SK-N-SH treated with all-trans-retinoic acid at 6 μM for 48 hours (cell line): ENCODE data around the gene SMIM29.

Experiments used
- ATAC-seq: fragments of 200-7000 bp; cut with Tn5 transposase; 3 replicates; pipeline ENCODE4 v1.9.1; 2020; ENCODE audit warnings: mild to moderate bottlenecking, moderate library complexity
- ARNTL ChIP-seq: fragments of 450-650 bp; formaldehyde crosslinking; IDR thresholded peaks from 2 replicates; pipeline ENCODE4 v1.5.0; 2020; ENCODE audit warnings: low read depth, mild to moderate bottlenecking, moderate library complexity, borderline replicate concordance
- BACH2 ChIP-seq: fragments of 250-450 bp; sonication (Bioruptor Pico); IDR thresholded peaks from 2 replicates; pipeline ENCODE4 v1.9.0; 2021; ENCODE audit warnings: mild to moderate bottlenecking, borderline replicate concordance
- CSDC2 ChIP-seq: fragments of 250-450 bp; sonication (Bioruptor Pico); IDR thresholded peaks from 2 replicates; pipeline ENCODE4 v1.5.0; 2020; ENCODE audit warnings: mild to moderate bottlenecking, moderate library complexity
- ESRRG ChIP-seq: fragments of 250-450 bp; sonication (Bioruptor Pico); IDR thresholded peaks from 2 replicates; pipeline ENCODE4 v1.6.1; 2021; ENCODE audit warnings: mild to moderate bottlenecking
- GLIS3 ChIP-seq: fragments of 250-450 bp; sonication (Bioruptor Pico); IDR thresholded peaks from 2 replicates; pipeline ENCODE4 v1.5.0; 2020; ENCODE audit warnings: mild to moderate bottlenecking, moderate library complexity
- ISL1 ChIP-seq: fragments of 250-450 bp; sonication (Bioruptor Pico); IDR thresholded peaks from 2 replicates; pipeline ENCODE4 v2.1.2; 2022; ENCODE audit warnings: mild to moderate bottlenecking, moderate library complexity
- OSR1 ChIP-seq: fragments of 250-450 bp; sonication (Bioruptor Pico); IDR thresholded peaks from 2 replicates; pipeline ENCODE4 v1.8.0; 2022; ENCODE audit warnings: moderate library complexity, mild to moderate bottlenecking, inconsistent platforms
- PPARA ChIP-seq: fragments of 250-450 bp; sonication (Bioruptor Pico); IDR thresholded peaks from 2 replicates; pipeline ENCODE4 v1.5.0; 2020; ENCODE audit warnings: mild to moderate bottlenecking, borderline replicate concordance
- RARB ChIP-seq: fragments of 250-450 bp; sonication (Bioruptor Pico); IDR thresholded peaks from 2 replicates; pipeline ENCODE4 v1.8.0; 2021; ENCODE audit warnings: mild to moderate bottlenecking, moderate library complexity
- TCF4 ChIP-seq: fragments of 250-450 bp; sonication (Bioruptor Pico); IDR thresholded peaks from 2 replicates; pipeline ENCODE4 v1.8.0; 2021; ENCODE audit warnings: mild to moderate bottlenecking, moderate library complexity, borderline replicate concordance
- TOX ChIP-seq: fragments of 250-450 bp; sonication (Bioruptor Pico); IDR thresholded peaks from 2 replicates; pipeline ENCODE4 v1.8.0; 2021; ENCODE audit warnings: mild to moderate bottlenecking, moderate library complexity, borderline replicate concordance
- ZC3H10 ChIP-seq: fragments of 250-450 bp; sonication (Bioruptor Pico); IDR thresholded peaks from 2 replicates; pipeline ENCODE4 v1.5.1; 2021; ENCODE audit warnings: mild to moderate bottlenecking, moderate library complexity
- ZFP3 ChIP-seq: fragments of 250-450 bp; sonication (Bioruptor Pico); IDR thresholded peaks from 2 replicates; pipeline ENCODE4 v1.5.0; 2020; ENCODE audit warnings: mild to moderate bottlenecking, moderate library complexity
- ZFP30 ChIP-seq: fragments of 450-650 bp; formaldehyde crosslinking; IDR thresholded peaks from 2 replicates; pipeline ENCODE4 v1.5.0; 2022; ENCODE audit warnings: mild to moderate bottlenecking, moderate library complexity
- ZNF565 ChIP-seq: fragments of 450-650 bp; formaldehyde crosslinking; conservative IDR thresholded peaks from 2 replicates; pipeline ENCODE4 v1.5.0; 2020; ENCODE audit warnings: low read depth, mild to moderate bottlenecking, moderate library complexity
- ZNF70 ChIP-seq: fragments of 450-650 bp; formaldehyde crosslinking; IDR thresholded peaks from 2 replicates; pipeline ENCODE4 v1.5.0; 2020; ENCODE audit warnings: mild to moderate bottlenecking, moderate library complexity
- ZNF8 ChIP-seq: fragments of 450-650 bp; formaldehyde crosslinking; IDR thresholded peaks from 2 replicates; pipeline ENCODE4 v1.5.0; 2020; ENCODE audit warnings: mild to moderate bottlenecking, moderate library complexity
- TF ChIP-seq, protein P1 (sequence below): fragments of 250-450 bp; sonication (Bioruptor Pico); IDR thresholded peaks from 2 replicates; pipeline ENCODE4 v1.5.1; 2021; ENCODE audit warnings: mild to moderate bottlenecking, moderate library complexity
- TF ChIP-seq, protein P2 (sequence below): fragments of 250-450 bp; sonication (Bioruptor Pico); IDR thresholded peaks from 2 replicates; pipeline ENCODE4 v1.8.0; 2021; ENCODE audit warnings: low read depth, mild to moderate bottlenecking, moderate library complexity, borderline replicate concordance
- TF ChIP-seq, protein P3 (sequence below): fragments of 250-450 bp; sonication (Bioruptor Pico); IDR thresholded peaks from 2 replicates; pipeline ENCODE4 v1.8.0; 2020; ENCODE audit warnings: mild to moderate bottlenecking, moderate library complexity, borderline replicate concordance
- TF ChIP-seq, protein P4 (sequence below): fragments of 250-450 bp; sonication (Bioruptor Pico); IDR thresholded peaks from 2 replicates; pipeline ENCODE4 v1.5.1; 2020; ENCODE audit warnings: low read depth, mild to moderate bottlenecking, moderate library complexity
- TF ChIP-seq, protein P5 (sequence below): fragments of 250-450 bp; sonication (Bioruptor Pico); IDR thresholded peaks from 2 replicates; pipeline ENCODE4 v1.5.0; 2020; ENCODE audit warnings: mild to moderate bottlenecking, moderate library complexity

The SMIM29 gene

DNA sequence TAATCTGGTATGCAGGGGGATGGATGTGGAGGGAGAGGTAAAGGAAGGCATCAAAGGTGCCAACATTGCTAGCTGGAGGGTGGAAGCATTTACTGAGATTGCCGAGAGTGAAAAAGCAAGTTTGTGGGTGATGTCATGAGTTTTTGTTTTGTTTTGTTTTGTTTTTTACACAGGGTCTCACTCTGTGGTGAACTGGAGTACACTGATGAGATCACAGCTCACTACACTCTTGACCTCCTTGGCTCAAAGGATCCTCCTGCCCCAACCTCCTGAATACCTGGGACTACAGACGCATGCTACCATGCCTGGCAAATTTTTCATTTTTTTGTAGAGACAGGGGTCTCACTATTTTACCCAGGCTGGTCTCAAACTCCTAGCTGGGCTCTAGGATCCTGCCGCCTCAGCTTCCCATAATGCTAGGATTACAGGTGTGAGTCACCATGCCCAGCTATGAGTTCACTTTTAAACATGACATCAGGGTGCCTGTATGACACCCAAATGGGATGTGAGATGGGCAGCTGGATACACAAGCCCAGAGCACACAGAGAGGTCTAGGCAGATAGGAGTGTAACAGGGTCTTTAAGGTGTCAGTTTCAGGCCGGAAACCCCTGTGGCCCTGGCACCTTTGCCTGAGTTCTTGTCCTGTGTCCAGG is 47.2 kb downstream of the SMIM29 start:
- no peak for ATAC-seq
- TF ChIP-seq, protein P1, sequence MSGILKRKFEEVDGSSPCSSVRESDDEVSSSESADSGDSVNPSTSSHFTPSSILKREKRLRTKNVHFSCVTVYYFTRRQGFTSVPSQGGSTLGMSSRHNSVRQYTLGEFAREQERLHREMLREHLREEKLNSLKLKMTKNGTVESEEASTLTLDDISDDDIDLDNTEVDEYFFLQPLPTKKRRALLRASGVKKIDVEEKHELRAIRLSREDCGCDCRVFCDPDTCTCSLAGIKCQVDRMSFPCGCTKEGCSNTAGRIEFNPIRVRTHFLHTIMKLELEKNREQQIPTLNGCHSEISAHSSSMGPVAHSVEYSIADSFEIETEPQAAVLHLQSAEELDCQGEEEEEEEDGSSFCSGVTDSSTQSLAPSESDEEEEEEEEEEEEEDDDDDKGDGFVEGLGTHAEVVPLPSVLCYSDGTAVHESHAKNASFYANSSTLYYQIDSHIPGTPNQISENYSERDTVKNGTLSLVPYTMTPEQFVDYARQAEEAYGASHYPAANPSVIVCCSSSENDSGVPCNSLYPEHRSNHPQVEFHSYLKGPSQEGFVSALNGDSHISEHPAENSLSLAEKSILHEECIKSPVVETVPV (CRISPR knock-in tag): no peak
- TF ChIP-seq ZNF70 (CRISPR knock-in tag) (no peak), OSR1 (CRISPR knock-in tag) (no peak), RARB (CRISPR knock-in tag) (no peak), GLIS3 (CRISPR knock-in tag) (no peak), ISL1 (CRISPR knock-in tag) (no peak), CSDC2 (CRISPR knock-in tag) (no peak), ZFP3 (CRISPR knock-in tag) (no peak), ZNF8 (CRISPR knock-in tag) (no peak), ZFP30 (no peak)
- TF ChIP-seq, protein P2, sequence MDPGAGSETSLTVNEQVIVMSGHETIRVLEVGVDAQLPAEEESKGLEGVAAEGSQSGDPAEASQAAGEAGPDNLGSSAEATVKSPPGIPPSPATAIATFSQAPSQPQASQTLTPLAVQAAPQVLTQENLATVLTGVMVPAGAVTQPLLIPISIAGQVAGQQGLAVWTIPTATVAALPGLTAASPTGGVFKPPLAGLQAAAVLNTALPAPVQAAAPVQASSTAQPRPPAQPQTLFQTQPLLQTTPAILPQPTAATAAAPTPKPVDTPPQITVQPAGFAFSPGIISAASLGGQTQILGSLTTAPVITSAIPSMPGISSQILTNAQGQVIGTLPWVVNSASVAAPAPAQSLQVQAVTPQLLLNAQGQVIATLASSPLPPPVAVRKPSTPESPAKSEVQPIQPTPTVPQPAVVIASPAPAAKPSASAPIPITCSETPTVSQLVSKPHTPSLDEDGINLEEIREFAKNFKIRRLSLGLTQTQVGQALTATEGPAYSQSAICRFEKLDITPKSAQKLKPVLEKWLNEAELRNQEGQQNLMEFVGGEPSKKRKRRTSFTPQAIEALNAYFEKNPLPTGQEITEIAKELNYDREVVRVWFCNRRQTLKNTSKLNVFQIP (CRISPR knock-in tag): no peak
- TF ChIP-seq, protein P3, sequence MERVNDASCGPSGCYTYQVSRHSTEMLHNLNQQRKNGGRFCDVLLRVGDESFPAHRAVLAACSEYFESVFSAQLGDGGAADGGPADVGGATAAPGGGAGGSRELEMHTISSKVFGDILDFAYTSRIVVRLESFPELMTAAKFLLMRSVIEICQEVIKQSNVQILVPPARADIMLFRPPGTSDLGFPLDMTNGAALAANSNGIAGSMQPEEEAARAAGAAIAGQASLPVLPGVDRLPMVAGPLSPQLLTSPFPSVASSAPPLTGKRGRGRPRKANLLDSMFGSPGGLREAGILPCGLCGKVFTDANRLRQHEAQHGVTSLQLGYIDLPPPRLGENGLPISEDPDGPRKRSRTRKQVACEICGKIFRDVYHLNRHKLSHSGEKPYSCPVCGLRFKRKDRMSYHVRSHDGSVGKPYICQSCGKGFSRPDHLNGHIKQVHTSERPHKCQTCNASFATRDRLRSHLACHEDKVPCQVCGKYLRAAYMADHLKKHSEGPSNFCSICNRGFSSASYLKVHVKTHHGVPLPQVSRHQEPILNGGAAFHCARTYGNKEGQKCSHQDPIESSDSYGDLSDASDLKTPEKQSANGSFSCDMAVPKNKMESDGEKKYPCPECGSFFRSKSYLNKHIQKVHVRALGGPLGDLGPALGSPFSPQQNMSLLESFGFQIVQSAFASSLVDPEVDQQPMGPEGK: no peak
- TF ChIP-seq, protein P4, sequence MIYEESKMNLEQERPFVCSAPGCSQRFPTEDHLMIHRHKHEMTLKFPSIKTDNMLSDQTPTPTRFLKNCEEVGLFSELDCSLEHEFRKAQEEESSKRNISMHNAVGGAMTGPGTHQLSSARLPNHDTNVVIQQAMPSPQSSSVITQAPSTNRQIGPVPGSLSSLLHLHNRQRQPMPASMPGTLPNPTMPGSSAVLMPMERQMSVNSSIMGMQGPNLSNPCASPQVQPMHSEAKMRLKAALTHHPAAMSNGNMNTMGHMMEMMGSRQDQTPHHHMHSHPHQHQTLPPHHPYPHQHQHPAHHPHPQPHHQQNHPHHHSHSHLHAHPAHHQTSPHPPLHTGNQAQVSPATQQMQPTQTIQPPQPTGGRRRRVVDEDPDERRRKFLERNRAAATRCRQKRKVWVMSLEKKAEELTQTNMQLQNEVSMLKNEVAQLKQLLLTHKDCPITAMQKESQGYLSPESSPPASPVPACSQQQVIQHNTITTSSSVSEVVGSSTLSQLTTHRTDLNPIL (CRISPR knock-in tag): no peak

DNA sequence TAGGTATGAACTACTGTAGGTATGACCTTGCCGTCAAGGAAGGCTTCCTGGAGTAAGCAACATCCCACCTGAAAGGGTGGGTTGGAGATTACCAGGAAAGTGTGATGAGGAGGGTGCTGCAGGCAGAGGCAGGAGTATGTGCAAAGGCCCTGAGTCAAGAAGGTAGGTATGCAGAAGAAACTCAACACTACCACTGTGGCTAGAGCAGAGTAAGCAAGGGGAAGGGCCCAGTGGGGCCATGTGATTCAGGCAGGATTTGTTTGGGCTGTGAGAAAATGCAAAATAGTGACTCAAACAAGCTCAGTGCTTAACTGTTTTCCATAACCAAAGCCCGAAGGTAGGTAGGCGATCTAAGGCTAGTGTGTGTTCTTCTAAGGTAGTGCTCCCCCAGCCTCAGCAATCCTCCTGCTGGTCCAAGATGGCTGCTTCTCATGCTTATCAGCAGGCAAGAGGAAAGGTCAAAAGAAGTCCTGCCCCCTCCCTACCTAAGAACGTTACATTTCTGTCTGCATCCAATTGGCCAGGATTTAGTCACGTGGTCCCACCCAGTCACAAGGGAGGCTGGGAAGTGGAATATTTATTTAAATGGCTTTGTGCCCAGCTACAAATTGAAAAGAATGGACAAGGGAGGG is 48.4 kb downstream of the SMIM29 start:
- no peak for ATAC-seq
- TF ChIP-seq, protein P3: no peak
- TF ChIP-seq, protein P5, sequence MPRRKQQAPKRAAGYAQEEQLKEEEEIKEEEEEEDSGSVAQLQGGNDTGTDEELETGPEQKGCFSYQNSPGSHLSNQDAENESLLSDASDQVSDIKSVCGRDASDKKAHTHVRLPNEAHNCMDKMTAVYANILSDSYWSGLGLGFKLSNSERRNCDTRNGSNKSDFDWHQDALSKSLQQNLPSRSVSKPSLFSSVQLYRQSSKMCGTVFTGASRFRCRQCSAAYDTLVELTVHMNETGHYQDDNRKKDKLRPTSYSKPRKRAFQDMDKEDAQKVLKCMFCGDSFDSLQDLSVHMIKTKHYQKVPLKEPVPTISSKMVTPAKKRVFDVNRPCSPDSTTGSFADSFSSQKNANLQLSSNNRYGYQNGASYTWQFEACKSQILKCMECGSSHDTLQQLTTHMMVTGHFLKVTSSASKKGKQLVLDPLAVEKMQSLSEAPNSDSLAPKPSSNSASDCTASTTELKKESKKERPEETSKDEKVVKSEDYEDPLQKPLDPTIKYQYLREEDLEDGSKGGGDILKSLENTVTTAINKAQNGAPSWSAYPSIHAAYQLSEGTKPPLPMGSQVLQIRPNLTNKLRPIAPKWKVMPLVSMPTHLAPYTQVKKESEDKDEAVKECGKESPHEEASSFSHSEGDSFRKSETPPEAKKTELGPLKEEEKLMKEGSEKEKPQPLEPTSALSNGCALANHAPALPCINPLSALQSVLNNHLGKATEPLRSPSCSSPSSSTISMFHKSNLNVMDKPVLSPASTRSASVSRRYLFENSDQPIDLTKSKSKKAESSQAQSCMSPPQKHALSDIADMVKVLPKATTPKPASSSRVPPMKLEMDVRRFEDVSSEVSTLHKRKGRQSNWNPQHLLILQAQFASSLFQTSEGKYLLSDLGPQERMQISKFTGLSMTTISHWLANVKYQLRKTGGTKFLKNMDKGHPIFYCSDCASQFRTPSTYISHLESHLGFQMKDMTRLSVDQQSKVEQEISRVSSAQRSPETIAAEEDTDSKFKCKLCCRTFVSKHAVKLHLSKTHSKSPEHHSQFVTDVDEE (CRISPR knock-in tag): no peak
- TF ChIP-seq, protein P1 (CRISPR knock-in tag): no peak
- TF ChIP-seq ZNF8 (CRISPR knock-in tag): no peak
- no peak for TF ChIP-seq RARB (CRISPR knock-in tag)
- no peak for TF ChIP-seq ZFP3 (CRISPR knock-in tag)
- TF ChIP-seq, protein P4 (CRISPR knock-in tag): no peak
- TF ChIP-seq ZC3H10 (CRISPR knock-in tag): no peak
- no peak for TF ChIP-seq BACH2 (CRISPR knock-in tag)
- TF ChIP-seq, protein P2 (CRISPR knock-in tag): no peak
- no peak for TF ChIP-seq OSR1 (CRISPR knock-in tag)
- no peak for TF ChIP-seq ARNTL
- no peak for TF ChIP-seq ESRRG (CRISPR knock-in tag)
- no peak for TF ChIP-seq ZNF565 (CRISPR knock-in tag)
- no peak for TF ChIP-seq PPARA
- no peak for TF ChIP-seq TOX (CRISPR knock-in tag)
- no peak for TF ChIP-seq TCF4 (CRISPR knock-in tag)
- TF ChIP-seq ZNF70 (CRISPR knock-in tag): no peak
- TF ChIP-seq ZFP30: no peak
